Tibial nerve (tissue), 4 donors: Measurements from ENCODE around the gene DHRSX. TPM values are rescaled to one million over a fixed set of nuclear protein-coding genes. Genes with fewer than 3 reads are reported as not detected.
"Not testable (repeated sequence)": the region's sequence is repeated elsewhere in the genome, so short reads cannot be mapped to it uniquely, and the experiment has no call there.

Experiments used
- DNase-seq, 2 donors: peaks; one replicate each; pipeline ENCODE4 v3.0.0-alpha.2; 2019; ENCODE audit warnings: low spot score in 2 of 2
- H3K27ac ChIP-seq, 4 donors: fragments of 200-600 bp; sonication (generic) in 3 of 4; one replicate each; pipeline ENCODE4 v1.5.1; 2017 to 2019; ENCODE audit warnings: mild to moderate bottlenecking in 1 of 4
- H3K27me3 ChIP-seq, 2 donors: fragments of 200-600 bp; sonication (generic) in 1 of 2; one replicate each; pipeline versions ENCODE4 v1.5.1 to v1.6.0; 2017 to 2019
- H3K36me3 ChIP-seq, 3 donors: fragments of 200-600 bp; sonication (generic); one replicate each; pipeline ENCODE4 v1.5.1; 2018 to 2019
- H3K4me1 ChIP-seq, 4 donors: fragments of 200-600 bp; sonication (generic) in 3 of 4; one replicate each; pipeline ENCODE4 v1.5.1; 2017 to 2019
- H3K4me3 ChIP-seq, 4 donors: fragments of 200-600 bp; sonication (generic) in 3 of 4; one replicate each; pipeline ENCODE4 v1.5.1; 2017 to 2019; ENCODE audit warnings: mild to moderate bottlenecking in 1 of 4, moderate library complexity in 1 of 4
- H3K9me3 ChIP-seq, 4 donors: fragments of 200-600 bp; sonication (generic) in 3 of 4; one replicate each; pipeline ENCODE4 v1.5.1; 2017 to 2019
- EP300 ChIP-seq, 2 donors: sonication (generic); formaldehyde crosslinking; IDR thresholded peaks; one replicate each; pipeline ENCODE4 v1.6.1; 2017; ENCODE audit warnings: antibody characterized with exemption in 2 of 2, mild to moderate bottlenecking in 1 of 2
- POLR2A ChIP-seq, 2 donors: fragments of 450-650 bp; IDR thresholded peaks; one replicate each; pipeline ENCODE4 v1.6.1; 2017; ENCODE audit warnings: antibody characterized with exemption in 2 of 2, mild to moderate bottlenecking in 2 of 2, moderate library complexity in 2 of 2
- WGBS, 2 donors: methylation state at CpG; one replicate each; pipeline ENCODE4 v1.1.5; 2018; 5-methylcytosine and 5-hydroxymethylcytosine counted together
- total RNA-seq, 4 donors: library from RNA; depleted of rRNA; stranded (reverse); fragments of >200 nt; gene quantifications; one replicate each; pipeline ENCODE4 v1.1.0, GENCODE V29; 2016
- TF ChIP-seq, protein P1 (sequence below), 5 experiments: fragments of 200-600 bp in 3 of 5; fragments of 450-650 bp in 2 of 5; sonication (generic) in 3 of 5; IDR thresholded peaks; one replicate each; pipeline ENCODE4 v1.5.1; 2016 to 2019; ENCODE audit warnings: antibody characterized with exemption in 5 of 5, mild to moderate bottlenecking in 3 of 5, moderate library complexity in 2 of 5

The DHRSX gene
- total RNA-seq, 4 donors from 2014 or later: 20.3 to 44.3 (median 31.7) TPM

DNA sequence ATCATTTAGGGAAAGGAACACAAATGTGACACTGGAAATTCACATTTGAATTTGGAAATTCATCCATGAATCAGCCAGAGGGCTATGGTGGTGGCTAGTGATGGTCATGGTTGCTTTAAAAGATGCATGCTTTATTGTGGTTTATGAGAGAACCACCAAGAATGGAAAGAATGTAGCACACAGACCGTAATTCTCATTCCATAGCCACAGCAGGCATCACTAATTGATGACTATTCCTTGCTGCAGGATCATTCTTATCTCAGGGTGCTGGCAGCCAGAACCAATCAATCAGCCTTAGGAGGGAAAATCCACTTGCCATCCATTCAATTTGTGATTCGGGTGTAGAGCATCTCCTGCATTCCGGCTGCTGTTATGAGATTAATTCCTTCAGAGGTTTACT lies 115.6 kb downstream of the DHRSX start:
- no peaks in the 10 kb centered on the region for H3K27me3 ChIP-seq
- WGBS, 2 donors: 69 to 75% methylated on average over 3 of the region's 3 CpGs
- H3K4me3 ChIP-seq: no peak overlapping the region
- TF ChIP-seq EP300 (IDR thresholded peaks at IDR 0.05) (no peak), POLR2A (IDR thresholded peaks at IDR 0.05) (no peak)
- TF ChIP-seq, protein P1, sequence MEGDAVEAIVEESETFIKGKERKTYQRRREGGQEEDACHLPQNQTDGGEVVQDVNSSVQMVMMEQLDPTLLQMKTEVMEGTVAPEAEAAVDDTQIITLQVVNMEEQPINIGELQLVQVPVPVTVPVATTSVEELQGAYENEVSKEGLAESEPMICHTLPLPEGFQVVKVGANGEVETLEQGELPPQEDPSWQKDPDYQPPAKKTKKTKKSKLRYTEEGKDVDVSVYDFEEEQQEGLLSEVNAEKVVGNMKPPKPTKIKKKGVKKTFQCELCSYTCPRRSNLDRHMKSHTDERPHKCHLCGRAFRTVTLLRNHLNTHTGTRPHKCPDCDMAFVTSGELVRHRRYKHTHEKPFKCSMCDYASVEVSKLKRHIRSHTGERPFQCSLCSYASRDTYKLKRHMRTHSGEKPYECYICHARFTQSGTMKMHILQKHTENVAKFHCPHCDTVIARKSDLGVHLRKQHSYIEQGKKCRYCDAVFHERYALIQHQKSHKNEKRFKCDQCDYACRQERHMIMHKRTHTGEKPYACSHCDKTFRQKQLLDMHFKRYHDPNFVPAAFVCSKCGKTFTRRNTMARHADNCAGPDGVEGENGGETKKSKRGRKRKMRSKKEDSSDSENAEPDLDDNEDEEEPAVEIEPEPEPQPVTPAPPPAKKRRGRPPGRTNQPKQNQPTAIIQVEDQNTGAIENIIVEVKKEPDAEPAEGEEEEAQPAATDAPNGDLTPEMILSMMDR (IDR thresholded peaks at IDR 0.05): no peak
- no peaks in the 10 kb centered on the region for H3K4me1 ChIP-seq
- H3K27ac ChIP-seq: no peak overlapping the region
- no peak for DNase-seq
- no peaks in the 10 kb centered on the region for H3K9me3 ChIP-seq
- peaks cover 0 to 16% (median 0%) of the 10 kb centered on the region in 3 donors for H3K36me3 ChIP-seq

DNA sequence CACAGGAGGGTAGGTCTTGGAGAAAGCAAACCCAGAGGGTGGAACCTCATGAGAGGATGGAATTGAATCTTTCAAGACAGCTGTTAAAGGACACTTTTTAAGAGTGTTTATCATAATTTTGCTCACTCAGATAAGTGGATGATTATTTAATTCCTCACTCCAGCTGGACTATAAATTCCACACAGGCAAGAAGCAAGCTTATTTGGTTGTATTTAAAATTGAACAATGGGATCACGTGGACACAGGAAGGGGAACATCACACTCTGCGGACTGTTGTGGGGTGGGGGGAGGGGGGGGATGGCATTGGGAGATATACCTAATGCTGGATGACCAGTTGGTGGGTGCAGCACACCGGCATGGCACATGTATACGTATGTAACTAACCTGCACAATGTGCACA lies 116.3 kb downstream of the DHRSX start:
- no peak for TF ChIP-seq POLR2A (IDR thresholded peaks at IDR 0.05)
- TF ChIP-seq, protein P1 (IDR thresholded peaks at IDR 0.05): no peak
- TF ChIP-seq EP300 (IDR thresholded peaks at IDR 0.05): no peak
- H3K27ac ChIP-seq: no peak overlapping the region
- WGBS, 2 donors: 88 to 90% methylated on average over 4 of the region's 4 CpGs
- no peaks in the 10 kb centered on the region for H3K4me1 ChIP-seq
- DNase-seq: no peak
- no peaks in the 10 kb centered on the region for H3K27me3 ChIP-seq
- H3K9me3 ChIP-seq: no peaks in the 10 kb centered on the region
- H3K36me3 ChIP-seq: peaks cover 0 to 16% (median 0%) of the 10 kb centered on the region in 3 donors
- H3K4me3 ChIP-seq: no peak overlapping the region

DNA sequence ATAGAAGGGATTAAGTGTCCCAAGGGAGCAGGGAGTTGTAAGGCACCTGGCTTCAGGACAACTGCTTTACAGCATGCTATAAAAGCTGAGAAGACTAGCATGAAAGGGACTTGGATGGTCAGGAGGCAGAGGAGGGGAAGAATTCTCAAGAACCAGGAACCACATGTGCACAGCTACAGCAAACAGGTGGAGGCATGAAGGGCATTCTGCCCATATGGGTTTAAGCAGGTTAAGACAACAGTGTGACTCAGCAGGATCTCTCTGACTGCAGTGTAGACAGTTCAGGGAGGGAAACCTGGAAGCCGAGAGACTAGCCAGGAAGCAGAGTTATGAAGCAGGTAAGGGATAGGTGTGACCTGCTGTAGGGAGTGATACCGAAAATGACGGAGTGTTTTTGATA lies 117.0 kb downstream of the DHRSX start:
- TF ChIP-seq EP300 (IDR thresholded peaks at IDR 0.05): no peak
- TF ChIP-seq, protein P1 (IDR thresholded peaks at IDR 0.05): no peak
- TF ChIP-seq POLR2A (IDR thresholded peaks at IDR 0.05): no peak
- Histone ChIP-seq H3K27me3 (no peaks in the 10 kb centered on the region), H3K36me3 (peaks cover 0 to 20% (median 0%) of the 10 kb centered on the region in 3 donors), H3K9me3 (no peaks in the 10 kb centered on the region), H3K27ac (no peak overlapping the region), H3K4me1 (no peaks in the 10 kb centered on the region), H3K4me3 (no peak overlapping the region)
- no peak for DNase-seq
- 97 to 100% methylated on average over 3 of the region's 3 CpGs for WGBS, 2 donors

DNA sequence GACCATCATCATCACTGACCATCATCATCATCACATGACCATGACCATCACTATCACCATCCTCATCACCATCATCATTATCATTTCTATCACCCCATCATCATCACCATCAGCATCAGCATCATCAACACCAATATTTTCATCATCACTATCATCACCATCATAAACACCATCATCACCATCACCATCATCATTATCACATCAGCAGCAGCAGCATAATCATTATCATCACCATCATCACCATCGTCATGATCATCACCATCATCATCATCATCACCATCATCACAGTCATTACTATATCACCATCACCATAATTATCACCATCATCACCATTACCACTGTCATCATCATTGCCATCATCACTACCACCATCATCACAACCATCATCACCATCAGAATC lies 117.6 kb downstream of the DHRSX start:
- Histone ChIP-seq H3K9me3 (no peaks in the 10 kb centered on the region), H3K27ac (no peak overlapping the region), H3K4me3 (no peak overlapping the region), H3K4me1 (no peaks in the 10 kb centered on the region), H3K36me3 (peaks cover 0 to 22% (median 0%) of the 10 kb centered on the region in 3 donors), H3K27me3 (no peaks in the 10 kb centered on the region)
- no peak for DNase-seq
- TF ChIP-seq EP300 (IDR thresholded peaks at IDR 0.05) (no peak), POLR2A (IDR thresholded peaks at IDR 0.05) (no peak)
- TF ChIP-seq, protein P1 (IDR thresholded peaks at IDR 0.05): no peak
- WGBS, 2 donors: 94 to 98% methylated on average over 1 of the region's 1 CpG

DNA sequence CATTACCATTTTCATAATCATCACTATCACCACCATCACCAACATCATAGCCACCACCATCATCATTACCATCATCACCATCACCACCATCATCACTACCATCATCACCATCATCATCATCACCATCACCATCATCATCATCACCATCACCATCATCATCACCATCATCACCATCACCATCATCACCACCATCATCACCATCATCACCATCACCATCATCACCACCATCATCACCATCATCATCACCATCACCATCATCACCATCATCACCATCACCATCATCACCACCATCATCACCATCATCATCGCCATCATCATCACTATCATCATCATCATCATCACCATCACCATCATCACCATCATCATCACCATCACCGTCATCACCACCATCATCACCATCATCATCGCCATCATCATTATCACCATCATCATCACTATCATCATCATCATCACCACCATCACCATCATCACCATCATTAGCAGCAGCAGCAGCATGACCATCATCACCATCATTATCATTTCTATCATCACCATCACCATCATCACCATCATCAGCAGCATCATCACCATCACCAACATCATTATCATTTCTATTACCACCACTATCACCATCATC lies 118.2 kb downstream of the DHRSX start:
- WGBS, 2 donors: 75 to 94% methylated on average over 3 of the region's 3 CpGs
- H3K27ac ChIP-seq, DNase-seq, H3K27me3 ChIP-seq, H3K9me3 ChIP-seq, H3K4me3 ChIP-seq, H3K4me1 ChIP-seq: not testable (repeated sequence)
- H3K36me3 ChIP-seq: peaks cover 0 to 28% (median 0%) of the 10 kb centered on the region in 3 donors
